A673 (cell line): ENCODE measurements around the gene ACADSB.

Experiments
- CTCF ChIP-seq: fragments of 300-800, 200-600 bp; sonication (generic); conservative IDR thresholded peaks from 2 replicates; pipeline ENCODE4 v1.5.1; 2017; ENCODE audit warnings: low read depth, mild to moderate bottlenecking, antibody characterized with exemption, low read length, moderate library complexity, mixed read lengths
- EZH2 ChIP-seq: fragments of 200-600 bp; sonication (generic); IDR thresholded peaks from 2 replicates; pipeline ENCODE4 v1.6.1; 2017; ENCODE audit warnings: borderline replicate concordance, low read depth, mild to moderate bottlenecking, mixed read lengths, antibody characterized with exemption, low read length; ENCODE audit not compliant: poor library complexity, severe bottlenecking

- TF ChIP-seq CTCF: no peak
- TF ChIP-seq EZH2: no peak
Observed at GRCh38 chr10:123069246-123069986, 60.6 kb downstream of the ACADSB start.
